Measurements from ENCODE around the gene MOB1A.
A peak's percentile ranks its signal among the peaks of the same experiment; 100 is the strongest.

The MOB1A gene

GRCh38 chr2:74201596-74201995 is 22.9 kb upstream of the MOB1A start:
- no peak for DNase-seq (ENCODE audit: extremely low read depth, insufficient read length)
- H3K27me3 ChIP-seq (replicated peaks; ENCODE audit: control insufficient read depth, insufficient read depth, low read length): no peaks in the 10 kb centered on the region
- H3K36me3 ChIP-seq (ENCODE audit: control insufficient read depth, insufficient read depth, low read length): peaks cover 5% of the 10 kb centered on the region
- no peak for TF ChIP-seq CTCF (IDR thresholded peaks at IDR 0.05; ENCODE audit: insufficient read depth, low read length, poor library complexity, severe bottlenecking)
- H3K4me3 ChIP-seq (replicated peaks; ENCODE audit: low read depth, low read length): peak overlapping the region; percentile 99

GRCh38 chr2:74201196-74201595 is 22.5 kb upstream of the MOB1A start:
- H3K27me3 ChIP-seq (replicated peaks; ENCODE audit: control insufficient read depth, insufficient read depth, low read length): no peaks in the 10 kb centered on the region
- H3K36me3 ChIP-seq (ENCODE audit: control insufficient read depth, insufficient read depth, low read length): peaks cover 5% of the 10 kb centered on the region
- H3K4me3 ChIP-seq (replicated peaks; ENCODE audit: low read depth, low read length): peak overlapping the region; percentile 99
- DNase-seq (ENCODE audit: extremely low read depth, insufficient read length): no peak
- no peak for TF ChIP-seq CTCF (IDR thresholded peaks at IDR 0.05; ENCODE audit: insufficient read depth, low read length, poor library complexity, severe bottlenecking)

- peaks cover 3% of the 10 kb centered on the region for H3K36me3 ChIP-seq (ENCODE audit: control insufficient read depth, insufficient read depth, low read length)
- no peak for DNase-seq (ENCODE audit: extremely low read depth, insufficient read length)
- peak overlapping the region; percentile 99 for H3K4me3 ChIP-seq (replicated peaks; ENCODE audit: low read depth, low read length)
- no peak for TF ChIP-seq CTCF (IDR thresholded peaks at IDR 0.05; ENCODE audit: insufficient read depth, low read length, poor library complexity, severe bottlenecking)
- no peaks in the 10 kb centered on the region for H3K27me3 ChIP-seq (replicated peaks; ENCODE audit: control insufficient read depth, insufficient read depth, low read length)
Measured at GRCh38 chr2:74199871-74200305, 21.2 kb upstream of the MOB1A start.

- TF ChIP-seq CTCF (IDR thresholded peaks at IDR 0.05; ENCODE audit: insufficient read depth, low read length, poor library complexity, severe bottlenecking): no peak
- Histone ChIP-seq H3K4me3 (replicated peaks; ENCODE audit: low read depth, low read length) (peak overlapping the region; percentile 99), H3K36me3 (ENCODE audit: control insufficient read depth, insufficient read depth, low read length) (peaks cover under 1% of the 10 kb centered on the region; the same call in 1 of the 2 replicates), H3K27me3 (replicated peaks; ENCODE audit: control insufficient read depth, insufficient read depth, low read length) (no peaks in the 10 kb centered on the region)
- no peak for DNase-seq (ENCODE audit: extremely low read depth, insufficient read length)
Measured at GRCh38 chr2:74199275-74199701, 20.6 kb upstream of the MOB1A start.

- peak; percentile 90 for TF ChIP-seq CTCF (IDR thresholded peaks at IDR 0.05; ENCODE audit: insufficient read depth, low read length, poor library complexity, severe bottlenecking)
- peak; percentile 96 for DNase-seq (ENCODE audit: extremely low read depth, insufficient read length)
- no peaks in the 10 kb centered on the region for H3K36me3 ChIP-seq (ENCODE audit: control insufficient read depth, insufficient read depth, low read length)
Measured at GRCh38 chr2:74198461-74199274, 20.0 kb upstream of the MOB1A start, which contains the start of gene MTHFD2. Gene MTHFD2 (plus strand): TSS chr2:74198615. CDS start chr2:74198642, 27 bp downstream.

More at GRCh38 chr2:74198461-74199274, 20.0 kb upstream of the MOB1A start, which contains the start of gene MTHFD2:
- peak within 1 kb of the TSS; percentile 99 for H3K4me3 ChIP-seq (replicated peaks; ENCODE audit: low read depth, low read length)
- H3K27me3 ChIP-seq (replicated peaks; ENCODE audit: control insufficient read depth, insufficient read depth, low read length): no peaks in the 10 kb centered on the region
